Retinal pigment epithelial cell (primary cell): ENCODE data around the gene SURF2.
A peak's percentile ranks its signal among the peaks of the same experiment; 100 is the strongest.

ENCODE experiments used
- DNase-seq: peaks from one replicate; pipeline ENCODE4 v3.0.0-alpha.2; 2010; ENCODE audit warnings: low read depth
- H3K4me3 ChIP-seq: 2 replicates; pipeline ENCODE4 v1.5.1; 2011; ENCODE audit warnings: mild to moderate bottlenecking, low read length, control low read depth, moderate library complexity
- CTCF ChIP-seq: conservative IDR thresholded peaks from 2 replicates; pipeline ENCODE4 v1.5.1; 2011; ENCODE audit warnings: low read depth, low read length, control low read depth, inconsistent platforms

Gene SURF2

DNA sequence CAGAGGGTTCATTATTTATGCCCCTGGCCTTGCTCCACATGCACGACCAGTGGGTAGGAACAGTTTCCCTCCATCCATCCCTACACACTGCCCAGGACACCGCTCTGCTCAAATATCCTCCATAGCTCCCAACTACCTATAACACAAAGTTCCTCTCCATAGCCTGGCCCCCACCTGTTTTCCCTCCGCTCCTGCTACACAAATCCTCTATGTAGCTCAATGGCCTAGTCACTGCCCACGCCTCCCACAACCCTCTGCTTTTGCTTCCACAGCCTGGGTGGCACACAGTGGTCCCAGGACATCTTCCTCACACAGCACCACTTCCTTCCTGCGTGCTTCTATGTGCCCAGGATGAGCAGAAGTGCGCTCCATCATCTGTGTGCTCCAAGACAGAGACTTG is 41.0 kb downstream of the SURF2 start:
- TF ChIP-seq CTCF, result no peak
- H3K4me3 ChIP-seq, result no peak overlapping the region
- DNase-seq, result no peak

GRCh38 chr9:133397895-133398294 is 41.5 kb downstream of the SURF2 start:
- H3K4me3 ChIP-seq, result no peak overlapping the region
- TF ChIP-seq CTCF, result no peak
- DNase-seq, result no peak

DNA sequence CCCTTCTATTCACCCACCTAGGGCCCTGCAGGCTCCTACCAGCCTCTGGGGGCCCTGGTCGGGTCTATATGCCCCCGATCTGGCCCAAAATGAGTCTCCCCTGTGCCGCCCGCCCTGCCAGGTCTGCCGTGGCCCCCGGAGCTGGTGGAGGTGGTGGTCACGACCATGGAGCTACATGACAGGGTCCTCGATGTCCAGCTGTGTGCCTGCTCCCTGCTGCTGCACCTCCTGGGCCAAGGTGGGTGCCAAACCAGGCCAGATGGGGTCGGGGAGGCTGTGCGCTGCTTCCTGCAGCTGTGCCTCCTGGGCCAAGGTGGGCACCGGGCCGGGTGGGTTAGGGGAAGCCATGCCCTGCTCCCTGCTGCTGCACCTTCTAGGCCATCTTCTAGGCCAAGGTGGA is 43.9 kb downstream of the SURF2 start:
- H3K4me3 ChIP-seq, result no peak overlapping the region
- DNase-seq, result no peak
- TF ChIP-seq CTCF, result no peak

DNA sequence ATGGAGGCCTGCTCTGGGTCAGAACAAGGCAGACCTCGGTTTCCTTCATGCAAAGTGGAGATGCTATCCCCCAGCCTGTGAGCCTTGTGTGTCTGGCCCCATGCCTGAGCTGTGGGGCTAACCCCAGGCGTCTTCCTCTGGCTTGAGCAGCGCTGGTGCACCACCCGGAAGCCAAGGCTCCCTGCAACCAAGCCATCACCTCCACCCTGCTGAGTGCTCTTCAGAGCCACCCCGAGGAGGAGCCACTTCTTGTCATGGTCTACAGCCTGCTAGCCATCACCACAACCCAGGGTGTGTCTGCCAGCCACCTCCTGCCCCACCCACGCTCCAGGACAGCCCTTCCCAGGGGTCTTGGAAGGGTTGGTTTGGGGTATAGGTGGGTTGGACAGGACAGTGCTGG is 45.2 kb downstream of the SURF2 start:
- DNase-seq, result no peak
- TF ChIP-seq CTCF, result no peak
- no peak overlapping the region for H3K4me3 ChIP-seq

DNA sequence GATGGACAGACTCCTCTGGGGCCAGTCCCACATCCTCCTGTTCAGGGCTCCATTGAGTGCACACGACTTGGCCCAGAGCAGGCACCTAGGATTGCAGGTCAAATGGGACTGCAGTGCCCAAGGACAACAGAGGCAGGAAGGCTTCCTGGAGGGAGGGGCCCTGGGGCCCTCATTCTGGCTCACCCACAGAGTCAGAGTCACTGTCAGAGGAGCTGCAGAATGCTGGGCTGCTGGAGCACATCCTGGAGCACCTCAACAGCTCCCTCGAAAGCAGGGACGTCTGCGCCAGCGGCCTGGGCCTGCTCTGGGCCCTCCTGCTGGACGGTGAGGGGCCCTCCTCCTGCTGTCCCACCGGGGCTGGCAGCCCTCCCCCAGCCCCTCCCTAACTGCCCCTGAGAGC is 46.3 kb downstream of the SURF2 start:
- H3K4me3 ChIP-seq, result no peak overlapping the region
- no peak for TF ChIP-seq CTCF
- no peak for DNase-seq

DNA sequence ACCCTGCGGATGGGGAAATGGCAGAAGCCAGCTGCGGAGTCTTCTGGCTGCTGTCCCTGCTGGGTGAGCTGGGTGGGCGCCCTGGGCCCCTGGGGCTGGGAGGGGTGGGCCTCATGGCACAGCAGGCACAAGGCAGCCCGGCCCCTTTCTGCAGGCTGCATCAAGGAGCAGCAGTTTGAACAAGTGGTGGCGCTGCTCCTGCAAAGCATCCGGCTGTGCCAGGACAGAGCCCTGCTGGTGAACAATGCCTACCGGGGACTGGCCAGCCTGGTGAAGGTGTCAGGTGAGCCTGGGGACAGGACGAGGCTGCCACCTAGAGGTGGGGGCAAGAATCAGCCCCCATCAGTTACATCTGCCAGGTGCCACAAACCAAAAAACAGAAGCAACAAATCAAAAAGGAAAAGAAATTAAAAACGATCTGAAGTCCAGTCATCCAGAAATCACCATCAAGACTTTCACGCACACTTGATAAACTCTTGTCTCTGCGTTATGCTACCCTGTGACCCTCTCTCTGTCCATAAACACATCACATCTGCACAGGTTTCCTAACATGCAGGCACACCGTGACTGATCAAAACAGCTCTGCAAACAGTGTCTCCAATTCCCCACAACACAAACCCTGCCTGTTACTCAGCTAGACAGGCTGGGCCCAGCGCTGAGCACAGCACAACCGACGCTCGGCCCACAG is 47.6 kb downstream of the SURF2 start:
- TF ChIP-seq CTCF, result peak; percentile 67
- DNase-seq, result no peak
- H3K4me3 ChIP-seq, result no peak overlapping the region

DNA sequence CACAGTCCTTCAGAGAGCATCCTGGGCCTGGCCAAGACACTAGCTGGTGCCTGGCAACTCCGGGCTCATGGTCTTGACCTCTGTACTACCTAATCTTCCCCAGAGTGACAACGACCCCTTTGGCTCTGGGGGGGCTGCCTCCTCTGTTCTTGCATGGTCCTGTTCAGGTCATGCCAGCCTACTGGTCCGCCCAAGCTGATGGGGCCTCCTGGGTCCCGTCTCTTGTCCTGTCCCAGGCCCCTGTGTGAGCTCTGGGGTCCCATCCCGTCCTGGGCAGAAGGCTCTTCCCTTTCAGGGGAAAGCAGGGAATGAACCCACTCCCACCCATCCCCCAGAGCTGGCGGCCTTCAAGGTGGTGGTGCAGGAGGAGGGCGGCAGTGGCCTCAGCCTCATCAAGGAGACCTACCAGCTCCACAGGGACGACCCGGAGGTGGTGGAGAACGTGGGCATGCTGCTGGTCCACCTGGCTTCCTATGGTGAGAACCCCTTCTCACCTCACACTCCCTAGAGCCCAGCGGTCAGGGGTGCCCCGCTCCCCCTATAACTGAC is 48.2 kb downstream of the SURF2 start:
- DNase-seq, result no peak
- TF ChIP-seq CTCF, result no peak
- no peak overlapping the region for H3K4me3 ChIP-seq
